Adrenal gland (tissue), 5 donors: ENCODE measurements around the gene SEC14L5.

ENCODE experiments used
- POLR2A ChIP-seq, 2 donors: fragments of 450-650 bp; IDR thresholded peaks; one replicate each; pipeline ENCODE4 v1.6.1; 2017; ENCODE audit warnings: antibody characterized with exemption in 2 of 2, mild to moderate bottlenecking in 2 of 2, moderate library complexity in 1 of 2
- TF ChIP-seq, protein P1 (sequence below), 6 experiments: fragments of 450-650 bp in 4 of 6; fragments of 200-600 bp in 2 of 6; sonication (generic) in 1 of 6; IDR thresholded peaks; 1 replicate in 5 of 6; 2 replicates in 1 of 6; pipeline versions ENCODE4 v1.5.1 to v1.8.0; 2016 to 2021; ENCODE audit warnings: antibody characterized with exemption in 6 of 6, mild to moderate bottlenecking in 2 of 6, moderate library complexity in 1 of 6
- donor health status: DM: no; HTN: no; CAD: no.

DNA sequence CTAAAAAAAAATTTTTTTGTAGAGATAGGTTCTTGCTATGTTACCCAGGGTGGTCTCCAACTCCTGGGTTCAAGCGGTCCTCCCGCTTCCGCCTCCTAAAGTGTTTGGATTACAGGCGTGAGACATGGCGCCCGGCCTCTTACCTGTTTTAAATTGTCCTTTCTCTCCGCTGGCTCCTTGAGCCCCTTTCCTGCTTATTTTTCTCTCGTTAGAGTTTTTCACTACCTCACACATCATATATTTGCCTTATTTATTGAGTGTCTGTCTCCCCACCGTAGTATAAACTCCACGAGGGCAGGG, 760 bp upstream of the SEC14L5 start:
- TF ChIP-seq, protein P1, sequence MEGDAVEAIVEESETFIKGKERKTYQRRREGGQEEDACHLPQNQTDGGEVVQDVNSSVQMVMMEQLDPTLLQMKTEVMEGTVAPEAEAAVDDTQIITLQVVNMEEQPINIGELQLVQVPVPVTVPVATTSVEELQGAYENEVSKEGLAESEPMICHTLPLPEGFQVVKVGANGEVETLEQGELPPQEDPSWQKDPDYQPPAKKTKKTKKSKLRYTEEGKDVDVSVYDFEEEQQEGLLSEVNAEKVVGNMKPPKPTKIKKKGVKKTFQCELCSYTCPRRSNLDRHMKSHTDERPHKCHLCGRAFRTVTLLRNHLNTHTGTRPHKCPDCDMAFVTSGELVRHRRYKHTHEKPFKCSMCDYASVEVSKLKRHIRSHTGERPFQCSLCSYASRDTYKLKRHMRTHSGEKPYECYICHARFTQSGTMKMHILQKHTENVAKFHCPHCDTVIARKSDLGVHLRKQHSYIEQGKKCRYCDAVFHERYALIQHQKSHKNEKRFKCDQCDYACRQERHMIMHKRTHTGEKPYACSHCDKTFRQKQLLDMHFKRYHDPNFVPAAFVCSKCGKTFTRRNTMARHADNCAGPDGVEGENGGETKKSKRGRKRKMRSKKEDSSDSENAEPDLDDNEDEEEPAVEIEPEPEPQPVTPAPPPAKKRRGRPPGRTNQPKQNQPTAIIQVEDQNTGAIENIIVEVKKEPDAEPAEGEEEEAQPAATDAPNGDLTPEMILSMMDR (IDR thresholded peaks at IDR 0.05) = no peak
- no peak for TF ChIP-seq POLR2A (IDR thresholded peaks at IDR 0.05)
